ENCODE results near the gene HDGFL3. TPM values are rescaled to one million over a fixed set of nuclear protein-coding genes. Genes with fewer than 3 reads are reported as not detected.

Gene HDGFL3
- total RNA-seq, 4 donors from 2014 or later, result 5.7 to 19.0 (median 12.4) TPM

DNA sequence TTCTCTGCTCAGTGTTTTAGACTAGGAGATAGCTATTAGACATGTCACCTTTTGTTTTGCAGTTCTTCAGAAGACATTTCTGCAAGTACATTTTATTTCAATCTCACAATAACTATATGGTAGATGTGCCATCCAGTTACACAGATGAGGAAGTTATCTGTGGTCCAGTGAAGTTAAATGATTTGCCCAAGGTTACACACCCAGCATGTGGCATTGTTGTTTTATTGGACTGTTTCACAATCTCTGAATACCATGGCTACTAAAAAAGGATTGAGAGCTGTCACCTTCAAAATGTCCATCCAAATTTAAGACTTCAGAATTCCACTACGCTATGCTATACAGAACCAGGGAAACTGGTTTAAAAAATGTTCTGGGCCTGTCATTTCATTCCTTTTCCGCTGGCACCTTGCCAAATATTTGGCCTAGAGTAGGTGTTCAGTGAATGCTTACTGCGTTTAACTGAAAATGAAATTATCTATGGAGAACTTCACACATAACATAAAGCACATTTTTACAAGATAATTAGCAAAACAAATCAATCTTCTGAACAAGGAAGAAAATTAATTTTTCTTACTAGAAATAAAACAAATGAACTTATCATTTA lies 80.0 kb downstream of the HDGFL3 start:
- TF ChIP-seq, protein P1, sequence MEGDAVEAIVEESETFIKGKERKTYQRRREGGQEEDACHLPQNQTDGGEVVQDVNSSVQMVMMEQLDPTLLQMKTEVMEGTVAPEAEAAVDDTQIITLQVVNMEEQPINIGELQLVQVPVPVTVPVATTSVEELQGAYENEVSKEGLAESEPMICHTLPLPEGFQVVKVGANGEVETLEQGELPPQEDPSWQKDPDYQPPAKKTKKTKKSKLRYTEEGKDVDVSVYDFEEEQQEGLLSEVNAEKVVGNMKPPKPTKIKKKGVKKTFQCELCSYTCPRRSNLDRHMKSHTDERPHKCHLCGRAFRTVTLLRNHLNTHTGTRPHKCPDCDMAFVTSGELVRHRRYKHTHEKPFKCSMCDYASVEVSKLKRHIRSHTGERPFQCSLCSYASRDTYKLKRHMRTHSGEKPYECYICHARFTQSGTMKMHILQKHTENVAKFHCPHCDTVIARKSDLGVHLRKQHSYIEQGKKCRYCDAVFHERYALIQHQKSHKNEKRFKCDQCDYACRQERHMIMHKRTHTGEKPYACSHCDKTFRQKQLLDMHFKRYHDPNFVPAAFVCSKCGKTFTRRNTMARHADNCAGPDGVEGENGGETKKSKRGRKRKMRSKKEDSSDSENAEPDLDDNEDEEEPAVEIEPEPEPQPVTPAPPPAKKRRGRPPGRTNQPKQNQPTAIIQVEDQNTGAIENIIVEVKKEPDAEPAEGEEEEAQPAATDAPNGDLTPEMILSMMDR (IDR thresholded peaks at IDR 0.05), result no peak
- TF ChIP-seq POLR2A (IDR thresholded peaks at IDR 0.05), result no peak
- no peak for DNase-seq (ENCODE audit: low spot score in 2 of 2)
- intact Hi-C loops (cut with DNase I; ENCODE audit: low total_unique reads), result no loop called here
- H3K4me3 ChIP-seq (ENCODE audit: low read depth, poor library complexity, severe bottlenecking), result no peak overlapping the region
- 58 to 60% methylated on average over 3 of the region's 3 CpGs for WGBS, 2 donors

DNA sequence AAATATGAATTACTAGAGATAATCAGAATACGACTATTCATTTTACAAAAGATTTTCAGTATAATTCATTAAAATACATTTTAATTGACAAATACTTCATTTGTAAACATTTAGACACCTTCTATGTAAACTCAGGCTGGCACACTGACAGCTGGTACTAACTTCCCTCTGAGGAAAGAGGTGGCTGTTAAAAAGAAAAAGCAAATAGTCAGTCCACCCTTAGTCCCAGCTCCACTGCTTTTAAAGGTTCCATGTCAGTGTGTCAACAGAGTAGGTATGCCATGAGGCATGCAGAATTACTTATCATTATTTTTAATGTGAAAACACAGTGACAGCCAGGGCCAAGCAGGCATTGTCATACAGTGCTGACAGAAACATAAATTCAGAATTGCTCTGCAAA lies 84.1 kb downstream of the HDGFL3 start:
- WGBS, 2 donors, result 95% methylated on average over 1 of the region's 1 CpG

DNA sequence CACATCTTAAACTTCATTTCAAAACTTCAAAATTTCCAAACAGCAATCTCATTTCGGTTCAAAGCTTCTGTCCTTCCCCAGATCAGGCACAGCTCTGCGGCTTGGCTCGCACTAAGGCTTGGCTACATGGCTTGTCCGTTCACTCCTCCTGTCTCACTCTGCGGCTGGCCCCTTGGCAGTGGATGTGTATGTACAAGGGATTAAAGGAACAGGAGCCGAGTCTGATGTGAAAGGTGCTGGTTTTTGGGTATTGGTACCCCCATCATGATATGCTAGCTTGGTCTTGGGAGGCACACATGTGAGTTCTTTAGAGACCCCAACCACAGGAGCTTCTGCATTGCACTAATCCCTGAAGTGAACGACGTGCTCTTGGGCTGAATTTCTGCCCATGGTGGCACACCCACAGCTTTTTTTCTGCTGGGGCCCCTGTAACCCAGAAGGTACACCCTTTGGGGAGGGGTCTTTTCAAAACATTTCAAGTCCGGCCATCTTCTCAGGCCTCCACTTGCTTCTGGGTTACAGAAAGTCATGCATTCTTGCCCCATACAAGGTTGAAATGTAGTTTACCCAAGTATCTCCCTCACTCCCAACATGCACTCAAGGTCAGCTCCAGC lies 87.5 kb downstream of the HDGFL3 start:
- intact Hi-C loops (cut with DNase I; ENCODE audit: low total_unique reads), result no loop called here
- TF ChIP-seq POLR2A (IDR thresholded peaks at IDR 0.05), result no peak
- TF ChIP-seq, protein P1 (IDR thresholded peaks at IDR 0.05), result no peak
- DNase-seq (ENCODE audit: low spot score in 2 of 2), result no peak
- H3K4me3 ChIP-seq (ENCODE audit: low read depth, poor library complexity, severe bottlenecking), result no peak overlapping the region
- 87% methylated on average over 9 of the region's 9 CpGs for WGBS, 2 donors

More for the DNA sequence above, 84.1 kb downstream of the HDGFL3 start:
- H3K4me3 ChIP-seq (ENCODE audit: low read depth, poor library complexity, severe bottlenecking), result no peak overlapping the region
- intact Hi-C loops (cut with DNase I; ENCODE audit: low total_unique reads), result no loop called here
- TF ChIP-seq POLR2A (IDR thresholded peaks at IDR 0.05), result no peak
- TF ChIP-seq, protein P1 (IDR thresholded peaks at IDR 0.05), result no peak
- no peak for DNase-seq (ENCODE audit: low spot score in 2 of 2)

DNA sequence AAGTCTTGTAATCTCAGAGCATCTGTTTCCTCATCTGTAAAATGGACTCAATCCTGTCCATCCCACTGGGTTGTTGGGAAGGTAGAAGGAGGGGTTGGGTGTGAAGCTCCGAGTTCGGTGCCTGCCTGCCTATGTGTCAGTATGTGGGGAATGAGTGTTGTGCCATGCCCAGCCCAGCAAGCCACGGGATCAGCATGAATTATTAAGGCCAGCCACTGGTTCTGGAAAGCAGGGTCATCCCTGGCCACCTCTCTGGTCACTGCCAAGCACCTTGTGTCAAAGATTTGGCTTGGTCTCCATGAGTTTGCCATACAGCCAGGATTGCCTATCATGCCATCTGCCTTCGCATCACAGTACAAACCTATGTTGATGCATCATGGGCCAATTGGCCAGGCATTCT lies 88.7 kb downstream of the HDGFL3 start:
- no peak for DNase-seq (ENCODE audit: low spot score in 2 of 2)
- no peak overlapping the region for H3K4me3 ChIP-seq (ENCODE audit: low read depth, poor library complexity, severe bottlenecking)
- no peak for TF ChIP-seq POLR2A (IDR thresholded peaks at IDR 0.05)
- TF ChIP-seq, protein P1 (IDR thresholded peaks at IDR 0.05), result no peak
- WGBS, 2 donors, result 83 to 92% methylated on average over 4 of the region's 4 CpGs
- intact Hi-C loops (cut with DNase I; ENCODE audit: low total_unique reads), result no loop called here

DNA sequence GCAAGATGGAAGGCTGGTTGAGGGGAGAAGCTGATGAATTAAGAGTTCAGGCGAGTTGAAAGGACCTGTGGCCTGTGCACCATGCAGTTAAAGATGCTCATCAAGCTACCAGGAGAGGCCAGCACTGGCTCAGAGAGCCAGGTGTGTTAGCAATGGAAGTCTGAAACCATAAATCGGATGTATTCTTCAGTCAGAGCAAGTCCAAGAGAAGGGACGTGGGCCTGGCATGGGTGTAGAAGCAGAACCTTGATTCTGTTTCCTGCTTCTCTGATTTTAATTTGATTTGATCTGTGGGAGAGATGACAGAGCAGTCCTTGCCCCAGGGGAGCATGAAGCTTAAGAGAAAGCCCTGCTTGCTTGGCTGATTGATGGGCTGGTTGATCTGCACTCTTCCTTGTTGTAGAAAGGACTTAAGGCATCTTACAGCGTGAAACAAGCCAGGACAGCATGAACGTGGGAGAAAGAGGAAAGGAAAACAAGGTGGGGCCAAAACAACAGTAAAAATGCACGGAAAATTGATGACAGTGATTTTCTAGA lies 89.3 kb downstream of the HDGFL3 start:
- H3K4me3 ChIP-seq (ENCODE audit: low read depth, poor library complexity, severe bottlenecking), result no peak overlapping the region
- intact Hi-C loops (cut with DNase I; ENCODE audit: low total_unique reads), result no loop called here
- DNase-seq (ENCODE audit: low spot score in 2 of 2), result no peak
- TF ChIP-seq, protein P1 (IDR thresholded peaks at IDR 0.05), result no peak
- TF ChIP-seq POLR2A (IDR thresholded peaks at IDR 0.05), result no peak
- 46 to 52% methylated on average over 6 of the region's 6 CpGs for WGBS, 2 donors
